ENCODE data around the gene XCL2. TPM values are rescaled to one million over a fixed set of nuclear protein-coding genes. Genes with fewer than 3 reads are reported as not detected.
A peak's percentile ranks its signal among the peaks of the same experiment; 100 is the strongest.

Gene XCL2
- total RNA-seq, 1 donor from 2014 or later = not detected

DNA sequence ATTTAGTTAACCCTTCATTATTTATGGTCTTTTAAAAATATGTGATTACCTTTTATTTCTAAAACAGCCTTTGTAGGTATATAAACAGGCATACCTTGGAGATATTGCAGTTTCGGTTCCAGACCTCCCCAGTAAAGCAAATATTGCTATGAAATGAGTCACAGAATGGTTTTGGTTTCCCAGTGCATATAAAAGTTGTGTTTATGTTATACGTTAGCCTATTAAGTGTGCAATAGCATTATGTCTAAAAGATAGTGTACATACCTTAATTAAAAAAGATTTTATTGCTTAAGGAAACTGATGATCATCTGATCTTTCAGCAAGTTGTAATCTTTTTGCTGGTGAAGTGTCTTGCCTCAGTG is 44.1 kb downstream of the XCL2 start:
- FAIRE-seq = no peak
- Histone ChIP-seq H3K4me3 (ENCODE audit: low read depth, low read length) (no peak overlapping the region), H3K36me3 (ENCODE audit: control insufficient read depth, insufficient read depth, low read length) (no peaks in the 10 kb centered on the region), H3K27me3 (ENCODE audit: control insufficient read depth, insufficient read depth, low read length) (no peaks in the 10 kb centered on the region)
- DNase-seq (ENCODE audit: low read depth) = peak; percentile 78
- no peak for TF ChIP-seq CTCF (IDR thresholded peaks at IDR 0.05; ENCODE audit: insufficient read depth, low read length, severe bottlenecking)

- H3K4me3 ChIP-seq (ENCODE audit: low read depth, low read length) = no peak overlapping the region
- no peak for FAIRE-seq
- H3K36me3 ChIP-seq (ENCODE audit: control insufficient read depth, insufficient read depth, low read length) = no peaks in the 10 kb centered on the region
- H3K27me3 ChIP-seq (ENCODE audit: control insufficient read depth, insufficient read depth, low read length) = no peaks in the 10 kb centered on the region
- DNase-seq (ENCODE audit: low read depth) = no peak
- no peak for TF ChIP-seq CTCF (IDR thresholded peaks at IDR 0.05; ENCODE audit: insufficient read depth, low read length, severe bottlenecking)
Observed at GRCh38 chr1:168498956-168499687, 44.7 kb downstream of the XCL2 start.

- H3K36me3 ChIP-seq (ENCODE audit: control insufficient read depth, insufficient read depth, low read length) = no peaks in the 10 kb centered on the region
- H3K4me3 ChIP-seq (ENCODE audit: low read depth, low read length) = no peak overlapping the region
- FAIRE-seq = no peak
- TF ChIP-seq CTCF (IDR thresholded peaks at IDR 0.05; ENCODE audit: insufficient read depth, low read length, severe bottlenecking) = no peak
- DNase-seq (ENCODE audit: low read depth) = no peak
- H3K27me3 ChIP-seq (ENCODE audit: control insufficient read depth, insufficient read depth, low read length) = no peaks in the 10 kb centered on the region
Observed at GRCh38 chr1:168498159-168498631, 45.6 kb downstream of the XCL2 start.

- DNase-seq (ENCODE audit: low read depth) = no peak
- no peak for TF ChIP-seq CTCF (IDR thresholded peaks at IDR 0.05; ENCODE audit: insufficient read depth, low read length, severe bottlenecking)
- no peaks in the 10 kb centered on the region for H3K36me3 ChIP-seq (ENCODE audit: control insufficient read depth, insufficient read depth, low read length)
- FAIRE-seq = no peak
- no peaks in the 10 kb centered on the region for H3K27me3 ChIP-seq (ENCODE audit: control insufficient read depth, insufficient read depth, low read length)
- H3K4me3 ChIP-seq (ENCODE audit: low read depth, low read length) = no peak overlapping the region
Observed at GRCh38 chr1:168497376-168497950, 46.3 kb downstream of the XCL2 start.

DNA sequence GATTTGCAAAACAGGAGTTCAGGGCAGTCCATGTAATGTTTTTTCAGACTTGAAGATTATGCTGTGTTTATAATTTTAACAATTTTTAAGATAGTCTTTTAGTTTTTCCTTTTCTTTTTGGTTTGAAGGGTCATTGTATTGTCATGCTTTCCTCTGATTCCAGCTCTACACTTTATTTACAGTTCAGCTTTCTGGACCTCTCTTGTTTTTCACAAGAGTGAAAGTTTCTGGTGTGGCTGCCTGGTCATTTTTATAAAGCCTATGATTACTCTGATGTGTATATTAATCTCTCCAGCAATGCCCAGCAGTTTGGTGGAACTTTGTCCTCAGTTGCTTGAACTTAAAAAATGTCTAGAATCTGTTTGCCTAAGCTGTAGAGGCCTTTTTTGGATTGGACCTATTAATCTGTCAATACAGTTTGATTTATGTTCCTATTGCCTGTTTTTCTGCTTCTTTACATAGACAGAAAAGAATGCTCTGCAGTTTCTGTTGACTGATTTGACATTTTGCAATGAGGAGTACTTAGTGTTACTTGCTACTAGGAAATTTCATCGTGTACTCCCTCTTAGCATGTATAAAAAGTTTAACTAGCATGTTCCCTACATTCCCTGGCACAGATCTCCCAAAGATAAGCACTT is 52.2 kb downstream of the XCL2 start:
- no peak for TF ChIP-seq CTCF (IDR thresholded peaks at IDR 0.05; ENCODE audit: insufficient read depth, low read length, severe bottlenecking)
- no peaks in the 10 kb centered on the region for H3K27me3 ChIP-seq (ENCODE audit: control insufficient read depth, insufficient read depth, low read length)
- H3K4me3 ChIP-seq (ENCODE audit: low read depth, low read length) = no peak overlapping the region
- FAIRE-seq (no peak), DNase-seq (ENCODE audit: low read depth) (no peak)
- no peaks in the 10 kb centered on the region for H3K36me3 ChIP-seq (ENCODE audit: control insufficient read depth, insufficient read depth, low read length)

Other genes with a start within 250 kb of the XCL2 start
- gene XCL1, start 32.6 kb upstream of the XCL2 start, total RNA-seq = not detected in 2 replicates
- gene DPT, start 185.2 kb upstream of the XCL2 start, total RNA-seq = not detected in 2 replicates